ENCODE measurements around the gene GORAB.
A peak's percentile ranks its signal among the peaks of the same experiment; 100 is the strongest.

The GORAB gene

DNA sequence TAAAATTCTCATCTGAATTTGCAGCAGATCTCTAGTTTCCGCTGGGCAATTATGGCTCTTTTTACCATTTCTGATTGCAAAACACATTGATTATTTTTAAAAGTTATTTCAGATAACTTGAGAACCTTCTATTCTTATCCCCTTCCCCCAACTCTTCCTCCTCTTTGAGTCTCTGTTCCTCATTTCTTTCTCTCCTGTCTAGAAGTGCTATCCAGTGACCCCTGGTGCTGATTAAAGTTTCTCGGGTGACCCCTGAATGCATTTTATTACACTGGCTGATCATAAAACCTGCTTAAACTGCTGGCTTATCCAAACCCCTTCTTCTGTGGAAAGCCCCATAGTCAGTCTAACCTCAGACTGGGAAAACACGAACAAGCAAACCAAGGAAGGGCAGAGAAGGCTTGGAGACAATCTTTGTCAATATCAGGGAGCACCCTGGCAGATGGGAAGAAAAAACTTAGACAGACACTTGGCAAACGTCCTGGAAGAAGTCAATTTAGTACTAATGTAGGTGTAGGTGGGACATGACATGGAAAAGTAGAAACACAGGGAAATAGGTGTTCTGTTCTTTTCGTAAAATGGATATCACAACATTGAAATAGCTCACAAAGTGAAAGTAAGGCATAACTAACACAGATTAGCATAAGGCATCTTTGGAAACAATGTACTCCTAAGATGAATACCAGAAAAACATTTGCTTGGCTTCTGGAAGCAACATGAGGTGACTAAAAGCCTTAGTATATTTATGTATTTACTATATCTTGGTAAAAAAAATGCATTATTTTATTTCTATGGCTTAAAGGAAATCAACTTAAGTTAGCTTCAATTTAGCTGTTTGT lies 61.4 kb downstream of the GORAB start:
- no peak for DNase-seq

GRCh38 chr1:170594066-170594626 lies 62.2 kb downstream of the GORAB start:
- peak in 1 of 3 experiments; percentile 17 for DNase-seq

GRCh38 chr1:170596701-170597100 lies 64.7 kb downstream of the GORAB start:
- no peak for DNase-seq

GRCh38 chr1:170598618-170599017 lies 66.7 kb downstream of the GORAB start:
- no peak for DNase-seq

DNA sequence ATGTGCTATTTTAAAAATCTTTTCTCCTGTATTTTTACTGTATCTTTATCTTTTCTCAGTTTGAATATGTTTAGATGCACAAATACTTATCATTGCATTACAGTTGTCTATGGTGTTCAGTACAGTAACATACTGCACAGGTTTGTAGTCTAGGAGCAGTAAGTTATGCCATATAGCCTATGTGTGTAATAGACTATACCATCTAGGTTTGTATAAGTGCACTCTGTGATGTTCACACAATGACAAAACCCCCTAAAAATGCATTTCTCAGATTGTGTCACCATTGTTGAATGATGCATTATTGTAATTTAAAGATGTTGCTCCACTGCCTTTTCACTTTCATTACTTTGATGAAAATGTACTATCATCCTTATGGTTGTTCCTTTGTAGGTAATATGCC lies 67.1 kb downstream of the GORAB start:
- DNase-seq, result no peak

DNA sequence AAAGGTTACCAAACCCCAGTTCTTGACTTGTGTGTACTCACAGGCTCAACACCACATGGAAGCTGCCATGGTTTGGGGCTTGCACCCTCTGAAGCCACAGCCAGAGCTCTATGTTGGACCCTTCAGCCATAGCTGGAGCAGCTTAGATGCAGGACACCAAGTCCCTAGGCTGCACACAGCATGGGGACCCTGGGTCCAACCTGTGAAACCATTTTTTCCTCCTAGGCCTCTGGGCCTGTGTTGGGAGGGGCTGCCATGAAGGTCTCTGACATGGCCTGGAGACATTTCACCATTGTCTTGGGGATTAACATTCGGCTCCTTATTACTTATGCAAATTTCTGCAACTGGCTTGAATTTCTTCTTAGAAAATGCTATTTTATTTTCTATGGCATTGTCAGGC lies 69.9 kb downstream of the GORAB start:
- DNase-seq, result no peak

Measured in NCI-H1417 (cell line).